Activated T-cell treated with anti-CD3 and anti-CD28 coated beads for 1 hour (primary cell): ENCODE data around the gene VANGL1.

Experiments used
- DNase-seq: peaks from one replicate; pipeline ENCODE4 v3.0.0-alpha.2; 2020; ENCODE audit warnings: low read depth

Gene VANGL1

DNA sequence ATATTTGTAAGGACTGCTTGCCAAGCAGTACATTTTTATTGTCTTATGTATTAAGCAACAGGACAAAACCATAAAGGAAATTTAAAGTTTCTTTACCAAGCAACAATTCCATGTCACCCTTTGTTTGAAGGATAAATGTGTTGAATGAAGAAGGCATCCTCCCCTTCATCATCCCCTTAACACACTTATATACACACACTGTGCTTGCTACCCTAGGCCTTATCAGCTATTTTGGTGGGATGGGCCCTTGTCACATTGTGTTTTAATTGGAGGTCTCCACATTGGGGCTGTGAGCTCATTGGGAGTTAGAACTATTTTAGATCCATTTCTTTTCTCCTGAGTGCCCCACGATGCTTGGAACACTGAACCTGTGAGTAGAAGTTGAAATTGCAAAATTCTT lies 1.9 kb downstream of the VANGL1 start:
- DNase-seq, result no peak

GRCh38 chr1:115644109-115644508 lies 2.3 kb downstream of the VANGL1 start:
- no peak for DNase-seq

DNA sequence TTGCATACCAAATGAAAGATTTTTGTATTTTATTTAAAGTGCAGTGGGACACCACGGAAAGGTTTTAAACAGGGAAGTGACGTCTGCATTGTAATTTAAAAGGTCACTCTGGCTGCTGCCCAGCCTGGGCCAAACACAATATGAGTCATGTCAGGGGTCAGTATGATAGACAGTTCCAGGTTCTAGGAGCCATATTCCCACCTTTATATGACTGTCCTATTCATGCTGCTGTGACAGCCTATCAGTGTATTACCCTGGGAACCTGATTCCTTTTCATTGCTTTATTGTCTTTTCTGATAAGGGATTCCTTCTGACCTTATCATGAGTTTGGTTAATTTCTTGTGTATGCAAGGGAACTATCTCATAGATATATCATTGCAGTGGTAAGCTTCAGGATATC lies 5.3 kb downstream of the VANGL1 start:
- DNase-seq, result no peak

- no peak for DNase-seq
Observed at GRCh38 chr1:115647507-115647906, 5.7 kb downstream of the VANGL1 start.

- DNase-seq, result no peak
Observed at GRCh38 chr1:115647919-115648650, 6.3 kb downstream of the VANGL1 start.

GRCh38 chr1:115648717-115649691 lies 7.2 kb downstream of the VANGL1 start:
- no peak for DNase-seq

- DNase-seq, result no peak
Observed at GRCh38 chr1:115649964-115650363, 8.2 kb downstream of the VANGL1 start.

DNA sequence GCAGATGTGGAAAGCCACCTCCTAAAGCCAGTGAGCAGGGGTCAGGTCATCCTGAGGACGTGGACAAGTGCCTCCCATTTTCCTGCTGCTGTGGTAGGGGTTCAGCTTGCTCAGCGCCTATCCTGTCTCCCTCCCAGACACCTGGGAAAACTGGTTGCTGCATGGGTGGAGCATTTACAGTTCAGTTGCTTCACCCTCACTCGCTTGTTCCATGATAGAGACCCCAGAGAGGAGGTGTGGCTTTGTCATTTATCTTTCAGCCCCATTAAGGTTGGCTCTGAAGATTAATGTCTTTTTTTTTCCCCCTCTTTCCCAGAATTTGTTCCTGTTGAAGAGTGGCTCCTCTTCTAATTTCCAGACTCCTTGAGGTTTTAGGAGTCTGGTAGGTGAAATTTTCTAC lies 9.2 kb downstream of the VANGL1 start:
- no peak for DNase-seq

DNA sequence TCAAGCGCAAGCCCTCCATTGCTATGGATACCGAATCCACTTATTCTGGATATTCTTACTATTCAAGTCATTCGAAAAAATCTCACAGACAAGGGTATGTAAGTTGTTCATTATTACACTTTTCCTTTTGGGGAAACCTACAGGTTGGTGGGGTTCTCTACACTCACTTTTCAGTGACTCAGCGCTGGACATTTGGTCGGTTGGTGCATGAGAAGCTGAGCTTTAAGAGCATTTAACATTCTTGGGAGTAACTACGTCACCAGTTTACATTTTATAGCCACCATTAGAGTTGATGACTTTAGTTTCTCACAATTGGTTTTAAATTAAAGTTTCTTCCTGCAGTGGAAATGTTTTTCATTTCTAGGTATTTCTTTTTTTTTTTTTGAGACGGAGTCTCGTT lies 9.6 kb downstream of the VANGL1 start:
- no peak for DNase-seq

DNA sequence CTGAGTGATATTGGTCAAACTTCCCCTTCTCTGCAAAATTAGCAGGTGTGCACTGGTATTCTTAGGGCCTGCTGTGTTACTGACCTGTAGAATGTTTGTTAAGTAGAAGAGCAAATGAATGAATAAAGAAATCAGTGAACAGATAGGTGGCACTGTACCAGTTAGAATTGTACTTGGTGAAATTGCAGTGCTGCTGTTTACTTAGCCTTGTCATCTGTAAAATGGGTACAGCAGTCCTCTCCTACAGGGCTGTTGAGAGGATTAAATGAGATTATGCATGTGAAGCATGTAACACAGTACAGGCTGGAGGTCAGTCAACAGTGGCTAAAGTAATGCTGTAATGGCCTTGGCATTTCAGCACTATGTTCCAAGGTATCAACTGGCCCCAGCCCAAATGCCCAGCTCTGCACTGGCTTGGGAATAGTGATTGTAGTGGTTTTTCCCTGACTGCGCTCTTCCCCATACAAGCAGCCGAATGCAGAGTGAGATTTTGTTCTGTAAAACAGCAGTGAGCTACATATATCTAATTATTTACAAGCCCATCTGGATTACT lies 10.5 kb downstream of the VANGL1 start:
- no peak for DNase-seq

GRCh38 chr1:115654125-115654524 lies 12.4 kb downstream of the VANGL1 start:
- no peak for DNase-seq

GRCh38 chr1:115654663-115655305 lies 13.0 kb downstream of the VANGL1 start:
- no peak for DNase-seq

DNA sequence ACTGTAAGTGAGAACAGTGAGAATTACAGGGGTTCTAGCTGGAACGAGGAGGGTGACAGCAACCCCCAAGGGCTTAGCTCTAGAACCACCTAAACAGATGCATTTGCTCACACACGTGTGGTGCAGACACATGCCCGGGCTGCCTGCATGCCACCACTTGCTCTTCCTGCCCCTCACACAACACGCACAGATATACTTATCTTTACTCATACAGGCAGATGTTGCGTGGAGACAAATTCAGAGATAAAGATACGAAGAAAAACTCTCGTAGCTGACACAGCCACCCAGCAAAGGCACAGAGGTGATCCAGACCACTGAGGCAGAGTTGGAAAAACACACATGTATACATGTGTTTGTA lies 13.5 kb downstream of the VANGL1 start:
- DNase-seq, result no peak

GRCh38 chr1:115655916-115656315 lies 14.1 kb downstream of the VANGL1 start:
- DNase-seq, result no peak

GRCh38 chr1:115656461-115657077 lies 14.8 kb downstream of the VANGL1 start:
- no peak for DNase-seq

- no peak for DNase-seq
Observed at GRCh38 chr1:115658646-115659045, 16.9 kb downstream of the VANGL1 start.

DNA sequence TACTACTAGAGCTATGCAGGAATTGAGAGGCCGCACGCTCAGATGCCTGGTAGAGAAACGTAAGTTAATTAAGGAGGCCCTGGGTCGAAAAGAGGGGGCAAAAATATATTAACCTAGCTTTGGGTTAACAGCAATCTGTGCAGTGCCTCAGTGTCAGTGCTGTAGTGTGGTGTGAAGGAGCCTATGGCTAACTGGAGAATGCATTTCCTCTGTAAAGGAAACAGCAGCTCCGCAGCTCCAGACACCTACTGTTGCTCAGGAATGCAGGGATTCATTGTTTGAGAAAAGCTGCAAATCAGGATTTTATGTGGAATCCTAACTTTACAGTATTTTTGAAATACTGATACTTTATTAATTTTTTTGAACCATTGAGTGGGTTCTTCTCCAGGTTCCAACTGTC lies 18.4 kb downstream of the VANGL1 start:
- DNase-seq, result no peak

- DNase-seq, result no peak
Observed at GRCh38 chr1:115661157-115661556, 19.4 kb downstream of the VANGL1 start.

GRCh38 chr1:115665319-115666096 lies 23.7 kb downstream of the VANGL1 start:
- no peak for DNase-seq

GRCh38 chr1:115666206-115666605 lies 24.4 kb downstream of the VANGL1 start:
- DNase-seq, result no peak

DNA sequence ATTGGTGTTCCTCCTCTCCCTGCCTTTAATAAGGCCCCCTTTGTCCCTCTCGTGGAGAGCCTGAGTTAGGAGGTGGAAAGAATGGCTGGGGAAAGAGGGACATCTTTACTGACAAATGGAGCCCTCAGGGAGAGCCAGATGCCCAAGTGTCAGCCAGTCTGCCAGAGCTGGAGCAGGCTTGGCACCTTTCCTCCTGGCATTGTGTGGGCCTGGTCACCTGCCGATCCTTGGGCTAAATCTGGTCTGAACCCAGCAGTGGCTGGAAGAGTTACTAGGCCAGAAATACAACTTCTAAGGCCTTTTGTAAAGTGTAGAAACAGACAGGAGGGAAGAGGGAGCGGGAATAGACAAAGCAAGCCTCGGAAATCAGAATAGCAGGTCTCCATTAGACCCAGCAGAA lies 24.9 kb downstream of the VANGL1 start:
- no peak for DNase-seq
